NCI-H345 treated with DMSO at 0.1 percent for 48 hours (cell line): ENCODE data around the gene DOCK10.

ENCODE experiments used
- DNase-seq: peaks from one replicate; lab custom pipeline; 2025; ENCODE audit not compliant: unreplicated experiment; lab: John Stamatoyannopoulos, UW

Gene DOCK10

GRCh38 chr2:225013425-225014365, 28.6 kb downstream of the DOCK10 start:
- DNase-seq, result no peak

GRCh38 chr2:225011585-225011984, 30.7 kb downstream of the DOCK10 start:
- DNase-seq, result no peak

- DNase-seq, result no peak
Observed at GRCh38 chr2:225010804-225011203, 31.5 kb downstream of the DOCK10 start.

GRCh38 chr2:225009768-225010167, 32.5 kb downstream of the DOCK10 start:
- DNase-seq, result no peak

- DNase-seq, result no peak
Observed at GRCh38 chr2:225008935-225009334, 33.3 kb downstream of the DOCK10 start.

- DNase-seq, result no peak
Observed at GRCh38 chr2:225008179-225008856, 34.0 kb downstream of the DOCK10 start.

- no peak for DNase-seq
Observed at GRCh38 chr2:225006730-225007129, 35.5 kb downstream of the DOCK10 start.

GRCh38 chr2:225004597-225004996, 37.7 kb downstream of the DOCK10 start:
- DNase-seq, result no peak

- peak; percentile 6 for DNase-seq
Observed at GRCh38 chr2:225002656-225003045, 39.6 kb downstream of the DOCK10 start.

GRCh38 chr2:225002039-225002655, 40.1 kb downstream of the DOCK10 start:
- no peak for DNase-seq

GRCh38 chr2:224999754-225000153, 42.5 kb downstream of the DOCK10 start:
- DNase-seq, result no peak

GRCh38 chr2:224999321-224999720, 42.9 kb downstream of the DOCK10 start:
- DNase-seq, result no peak

- no peak for DNase-seq
Observed at GRCh38 chr2:224997802-224998201, 44.5 kb downstream of the DOCK10 start.

- no peak for DNase-seq
Observed at GRCh38 chr2:224995419-224995818, 46.8 kb downstream of the DOCK10 start.

- DNase-seq, result no peak
Observed at GRCh38 chr2:224994242-224994823, 47.9 kb downstream of the DOCK10 start.

- no peak for DNase-seq
Observed at GRCh38 chr2:224990710-224991109, 51.6 kb downstream of the DOCK10 start.

GRCh38 chr2:224987733-224988132, 54.5 kb downstream of the DOCK10 start:
- no peak for DNase-seq

GRCh38 chr2:224986477-224986876, 55.8 kb downstream of the DOCK10 start:
- DNase-seq, result no peak

- DNase-seq, result no peak
Observed at GRCh38 chr2:224984637-224985036, 57.6 kb downstream of the DOCK10 start.

GRCh38 chr2:224983712-224984554, 58.3 kb downstream of the DOCK10 start:
- no peak for DNase-seq
